Heart right ventricle (tissue), 16 donors: ENCODE data around the gene KXD1. TPM values are rescaled to one million over a fixed set of nuclear protein-coding genes. Genes with fewer than 3 reads are reported as not detected.

Experiments used
- ATAC-seq, 8 donors: fragments of 200-7000 bp; cut with Tn5 transposase; one replicate each; pipeline ENCODE4 v1.9.1; 2020; ENCODE audit warnings: mild to moderate bottlenecking in 8 of 8, moderate library complexity in 8 of 8, moderate number of reproducible peaks in 1 of 8
- DNase-seq, 2 donors: peaks; one replicate each; pipeline ENCODE4 v3.0.0-alpha.2; 2020
- H3K27ac ChIP-seq, 10 donors: fragments of 200-600 bp; sonication (generic) in 2 of 10; one replicate each; pipeline versions ENCODE4 v1.5.0 to v1.8.0; 2020 to 2022; ENCODE audit warnings: mild to moderate bottlenecking in 3 of 10
- H3K27me3 ChIP-seq, 7 donors: fragments of 200-600 bp; one replicate each; pipeline ENCODE4 v1.8.0; 2021 to 2022; ENCODE audit warnings: mild to moderate bottlenecking in 2 of 7
- H3K36me3 ChIP-seq, 9 donors: fragments of 200-600 bp; sonication (generic) in 1 of 9; one replicate each; pipeline versions ENCODE4 v1.5.0 to v1.8.0; 2020 to 2022; ENCODE audit warnings: mild to moderate bottlenecking in 2 of 9
- H3K4me1 ChIP-seq, 9 donors: fragments of 200-600 bp; sonication (generic) in 1 of 9; one replicate each; pipeline versions ENCODE4 v1.5.0 to v1.8.0; 2020 to 2022; ENCODE audit warnings: mild to moderate bottlenecking in 4 of 9
- H3K4me3 ChIP-seq, 10 donors: fragments of 200-600 bp; sonication (generic) in 2 of 10; one replicate each; pipeline versions ENCODE4 v1.5.0 to v1.8.0; 2020 to 2022; ENCODE audit warnings: mild to moderate bottlenecking in 7 of 10, moderate library complexity in 2 of 10
- H3K9me3 ChIP-seq, 11 donors: fragments of 200-600 bp in 10 of 11; sonication (generic) in 2 of 11; one replicate each; pipeline versions ENCODE4 v1.5.0 to v1.8.0; 2013 to 2022; ENCODE audit warnings: mild to moderate bottlenecking in 2 of 11, control low read depth in 1 of 11, moderate library complexity in 1 of 11
- WGBS, 2 donors: extraction: QIAGEN DNeasy Blood & Tissue Kit; methylation state at CpG; one replicate each; pipeline ENCODE4 v1.1.7; 2013; ENCODE audit warnings: inconsistent platforms in 1 of 2; 5-methylcytosine and 5-hydroxymethylcytosine counted together
- intact Hi-C, 10 donors: fragments of 100-400 bp; cut with DNase I; formaldehyde crosslinking; loops; one replicate each; pipeline versions ENCODE4 v1.11.1 to v1.14.2; 2022
- polyA plus RNA-seq, 2 donors: library from polyadenylated mRNA; stranded (reverse); fragments of 200-250 nt; gene quantifications; one replicate each; pipeline ENCODE4 v1.2.3, GENCODE V29; 2013
- total RNA-seq, 10 donors: library from RNA; stranded (reverse); fragmentation: NEBNext Ultra II Directional in 3 of 10; extraction: Animal tissue kit (Norgen Biotek cat#: 25700) in 3 of 10; gene quantifications; one replicate each; pipeline versions ENCODE4 v1.2.1 to v1.2.4, GENCODE V29; 2021 to 2023
- TF ChIP-seq, protein P1 (sequence below), 9 donors: fragments of 200-600 bp; sonication (generic) in 2 of 9; IDR thresholded peaks; one replicate each; pipeline versions ENCODE4 v1.5.0 to v1.8.0; 2021 to 2022; ENCODE audit warnings: antibody characterized with exemption in 9 of 9, mild to moderate bottlenecking in 5 of 9, moderate library complexity in 1 of 9
- donor health status: Arrhythmogenic right ventricular cardiomyopathy.
- donor health status: ischemic (EF 13 %, LVEDD 7.1; RV severe dilation, severe dysfunction).
- donor health status: healthy with polysubstance abuse.
- donor health status: DM: no; HTN: yes; CAD: no.
- donor health status: DM: no; HTN: no; CAD: no.
- donor health status: ischemic (EF 25% LVEDD 6.9; RV normal size, moderate dysfunction).
- donor health status: ischemic (EF 25% LVEDD 5.7; RV mildly dilated, moderate dysfunction).
- donor health status: healthy.
- donor health status: DM: yes; HTN: yes; CAD: no.
- donor health status: Ischemic cardiomyopathy.
- donor health status: ischemic (EF 35%, LVEDD 5.7; RV mildly dilated, moderate dysfunction).
- donor health status: nonischemic (EF 11% LVEDD 7.7; RV severe dilation, severe dysfunction).
- donor health status: DM: yes; HTN: yes; CAD: no.
- donor health status: PGD.
- donor health status: ischemic (EF 29% LVEDD 5.4; RV normal size, mild dysfunction).
- donor health status: nonischemic (EF 23%, LVEDD 6.1; RV moderate dilation, normal function).

Gene KXD1
- total and polyA plus RNA-seq, 12 donors = 35.6 to 88.6 (median 45.6) TPM

- no peaks in the 10 kb centered on the region for H3K9me3 ChIP-seq
- H3K36me3 ChIP-seq = peaks cover 0 to 23% (median 5%) of the 10 kb centered on the region in 9 donors
- intact Hi-C loops = loop anchor here in 9 of 10 donors (1.0 to 10.0 kb wide), 10 partner anchors 78 to 273 kb away; partner anchors contain the start of gene CRTC1 (in 1 of the 9)
- peaks cover 10 to 41% (median 28%) of the 10 kb centered on the region in 9 donors for H3K4me1 ChIP-seq
- DNase-seq (peak; percentile 62 to 80), ATAC-seq (peak; percentile 58 to 78 (median 71))
- H3K27ac ChIP-seq = peak overlapping the region in 3 of 10 donors; percentile 11 to 41 (median 31)
- whole genome bisulfite sequencing, 2 donors = 1% methylated on average over 37 to 54 of the region's 54 CpGs
- peaks cover 0 to 41% (median 32%) of the 10 kb centered on the region in 7 donors for H3K27me3 ChIP-seq
- peak overlapping the region in 9 of 10 donors; percentile 15 to 54 (median 44) for H3K4me3 ChIP-seq
- TF ChIP-seq, protein P1, sequence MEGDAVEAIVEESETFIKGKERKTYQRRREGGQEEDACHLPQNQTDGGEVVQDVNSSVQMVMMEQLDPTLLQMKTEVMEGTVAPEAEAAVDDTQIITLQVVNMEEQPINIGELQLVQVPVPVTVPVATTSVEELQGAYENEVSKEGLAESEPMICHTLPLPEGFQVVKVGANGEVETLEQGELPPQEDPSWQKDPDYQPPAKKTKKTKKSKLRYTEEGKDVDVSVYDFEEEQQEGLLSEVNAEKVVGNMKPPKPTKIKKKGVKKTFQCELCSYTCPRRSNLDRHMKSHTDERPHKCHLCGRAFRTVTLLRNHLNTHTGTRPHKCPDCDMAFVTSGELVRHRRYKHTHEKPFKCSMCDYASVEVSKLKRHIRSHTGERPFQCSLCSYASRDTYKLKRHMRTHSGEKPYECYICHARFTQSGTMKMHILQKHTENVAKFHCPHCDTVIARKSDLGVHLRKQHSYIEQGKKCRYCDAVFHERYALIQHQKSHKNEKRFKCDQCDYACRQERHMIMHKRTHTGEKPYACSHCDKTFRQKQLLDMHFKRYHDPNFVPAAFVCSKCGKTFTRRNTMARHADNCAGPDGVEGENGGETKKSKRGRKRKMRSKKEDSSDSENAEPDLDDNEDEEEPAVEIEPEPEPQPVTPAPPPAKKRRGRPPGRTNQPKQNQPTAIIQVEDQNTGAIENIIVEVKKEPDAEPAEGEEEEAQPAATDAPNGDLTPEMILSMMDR (IDR thresholded peaks at IDR 0.05) = peak; percentile 77 to 93 (median 88)
Observed at GRCh38 chr19:18594096-18594823, 36.6 kb downstream of the KXD1 start.

DNA sequence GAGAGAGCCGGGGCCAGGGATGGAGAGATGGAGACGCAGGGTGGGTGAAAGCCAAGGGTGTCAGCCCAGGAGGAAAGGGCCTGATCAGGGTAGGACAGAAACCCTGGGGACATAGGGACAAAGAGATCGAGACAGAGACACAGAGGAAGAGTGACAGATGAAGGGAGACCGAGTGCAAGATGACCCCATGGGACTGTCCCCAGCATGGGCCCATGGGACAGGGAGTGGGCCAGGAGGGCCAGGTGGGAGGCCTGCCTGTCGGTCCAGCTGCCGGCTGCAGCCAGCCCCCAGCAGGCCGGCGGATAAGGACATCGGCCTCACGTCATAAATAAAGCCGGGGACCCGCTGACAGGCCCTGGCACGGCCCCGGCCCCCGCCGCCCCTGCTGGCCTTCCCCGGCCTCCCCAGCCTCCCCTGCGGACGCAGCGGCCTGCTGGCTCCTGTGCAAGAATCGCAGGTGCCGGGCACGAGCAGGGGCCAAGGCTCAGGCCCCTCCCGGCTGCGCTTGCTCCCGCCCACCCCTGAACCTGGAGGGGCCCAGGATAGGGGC lies 37.2 kb downstream of the KXD1 start:
- intact Hi-C loops = loop anchor here (1.0 to 10.0 kb wide), 10 partner anchors 77 to 272 kb away; partner anchors contain the start of gene CRTC1 (in 1 of the 10)
- peak overlapping the region in 2 of 10 donors; percentile 11 to 41 for H3K27ac ChIP-seq
- 17 to 22% methylated on average over 26 of the region's 26 CpGs for WGBS, 2 donors
- no peak for DNase-seq
- peak overlapping the region in 9 of 10 donors; percentile 15 to 54 (median 44) for H3K4me3 ChIP-seq
- H3K36me3 ChIP-seq = peaks cover 0 to 23% (median 5%) of the 10 kb centered on the region in 9 donors
- TF ChIP-seq, protein P1 (IDR thresholded peaks at IDR 0.05) = no peak
- H3K27me3 ChIP-seq = peaks cover 0 to 47% (median 39%) of the 10 kb centered on the region in 7 donors
- ATAC-seq = peak in 4 of 8 donors; percentile 4 to 14 (median 10)
- peaks cover 10 to 34% (median 22%) of the 10 kb centered on the region in 9 donors for H3K4me1 ChIP-seq
- no peaks in the 10 kb centered on the region for H3K9me3 ChIP-seq

- DNase-seq (no peak), ATAC-seq (no peak)
- TF ChIP-seq, protein P1 (IDR thresholded peaks at IDR 0.05) = no peak
- Histone ChIP-seq H3K4me1 (peaks cover 10 to 28% (median 17%) of the 10 kb centered on the region in 9 donors), H3K9me3 (no peaks in the 10 kb centered on the region), H3K36me3 (peaks cover 0 to 20% (median 5%) of the 10 kb centered on the region in 9 donors), H3K27me3 (peaks cover 0 to 52% (median 45%) of the 10 kb centered on the region in 7 donors), H3K4me3 (no peak overlapping the region), H3K27ac (peak overlapping the region in 1 of 10 donors; percentile 19)
- WGBS, 2 donors = 70 to 85% methylated on average over 6 of the region's 6 CpGs
- intact Hi-C loops = loop anchor here in 8 of 10 donors (2.0 to 10.0 kb wide), 6 partner anchors 77 to 251 kb away; no protein-coding TSS in a partner anchor
Observed at GRCh38 chr19:18595475-18595874, 37.8 kb downstream of the KXD1 start.

DNA sequence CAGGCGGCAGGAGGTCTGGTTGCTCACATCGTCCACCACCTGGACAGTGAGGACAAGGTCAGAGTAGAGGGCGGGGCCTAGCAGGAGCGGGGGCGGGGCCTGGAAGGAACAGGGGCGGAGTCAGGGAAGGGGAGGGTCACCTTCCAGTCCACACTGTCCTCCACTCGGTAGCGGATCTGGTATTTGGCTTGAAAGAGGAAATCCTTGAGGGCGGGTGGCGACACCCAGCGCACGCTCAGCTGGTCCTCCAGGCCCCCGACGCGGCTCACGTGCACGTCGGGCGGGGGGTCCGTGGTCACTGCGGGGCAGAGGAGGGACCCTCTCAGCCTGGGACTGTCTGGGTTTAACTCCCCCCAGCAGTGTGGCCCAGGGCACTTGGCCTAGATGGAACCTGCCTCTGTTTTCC lies 39.1 kb downstream of the KXD1 start:
- peak in 3 of 8 donors; percentile 27 to 44 (median 43) for ATAC-seq
- H3K27me3 ChIP-seq = peaks cover 0 to 65% (median 56%) of the 10 kb centered on the region in 7 donors
- intact Hi-C loops = loop anchor here in 5 of 10 donors (5.0 to 10.0 kb wide), 4 partner anchors 76 to 248 kb away; no protein-coding TSS in a partner anchor

More for the DNA sequence above, 39.1 kb downstream of the KXD1 start:
- TF ChIP-seq, protein P1 (IDR thresholded peaks at IDR 0.05) = no peak
- Histone ChIP-seq H3K36me3 (peaks cover 0 to 7% (median 0%) of the 10 kb centered on the region in 9 donors), H3K4me1 (peaks cover 10 to 27% (median 17%) of the 10 kb centered on the region in 9 donors), H3K27ac (no peak overlapping the region), H3K4me3 (no peak overlapping the region), H3K9me3 (no peaks in the 10 kb centered on the region)
- peak in 1 of 2 donors; percentile 60 for DNase-seq
- WGBS, 2 donors = 16 to 17% methylated on average over 21 of the region's 21 CpGs
